ENCODE data around the gene SSRP1.

The SSRP1 gene

DNA sequence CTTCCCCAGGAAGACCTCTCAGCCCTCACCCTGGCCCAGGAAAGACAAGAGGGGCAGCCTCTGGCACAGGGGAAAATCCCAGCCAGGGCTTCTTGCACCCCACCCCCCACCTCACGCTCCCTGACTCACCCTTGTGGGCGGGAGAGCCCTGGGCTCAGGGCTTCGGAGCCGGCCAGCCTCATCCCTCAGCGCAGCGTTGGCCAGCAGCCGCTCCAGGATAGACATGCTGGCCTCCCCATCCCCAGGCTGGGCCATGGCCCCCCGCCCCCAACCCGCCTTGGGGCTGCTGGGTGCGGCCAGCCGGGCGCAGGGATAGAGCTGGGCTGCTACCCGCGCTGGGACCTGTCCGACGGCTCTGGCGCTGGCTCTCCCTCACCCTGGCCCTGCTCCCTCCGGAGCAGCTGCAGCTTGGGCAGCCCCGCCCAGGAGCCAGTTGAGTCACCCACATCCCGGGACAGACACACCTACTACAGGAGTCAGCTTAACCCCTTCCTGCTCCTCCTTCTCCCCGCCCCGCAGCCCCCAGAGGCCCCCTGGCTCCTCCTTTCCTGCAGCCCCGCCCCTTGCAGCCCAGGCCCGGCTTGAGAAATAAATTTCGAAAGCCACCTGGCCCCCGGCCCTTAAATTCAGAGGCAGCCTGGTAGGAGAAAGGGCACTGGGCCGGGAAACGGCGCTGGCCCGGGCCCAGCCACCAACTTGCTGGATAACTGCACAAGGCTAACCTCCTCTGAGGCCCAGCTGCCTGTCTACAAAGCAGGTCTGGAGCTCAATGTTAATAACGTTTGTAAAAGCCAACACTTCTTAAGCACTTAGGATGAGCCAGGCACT is 24.4 kb downstream of the SSRP1 start:
- no peaks in the 10 kb centered on the region for H3K27me3 ChIP-seq (ENCODE audit: control insufficient read depth, insufficient read depth, low read length)
- peak overlapping the region; percentile 45 for H3K4me3 ChIP-seq (ENCODE audit: low read length)
- H3K4me1 ChIP-seq (ENCODE audit: control insufficient read depth, low read depth, low read length) = peaks cover 40% of the 10 kb centered on the region
- H3K9ac ChIP-seq (ENCODE audit: low read length) = peak overlapping the region; percentile 21
- no peaks in the 10 kb centered on the region for H3K9me3 ChIP-seq (ENCODE audit: control insufficient read depth, low read depth, low read length)
- peak overlapping the region; percentile 4 for H3K27ac ChIP-seq (ENCODE audit: low read length)
- H3K36me3 ChIP-seq (ENCODE audit: control insufficient read depth, low read depth, low read length) = peaks cover 69% of the 10 kb centered on the region

DNA sequence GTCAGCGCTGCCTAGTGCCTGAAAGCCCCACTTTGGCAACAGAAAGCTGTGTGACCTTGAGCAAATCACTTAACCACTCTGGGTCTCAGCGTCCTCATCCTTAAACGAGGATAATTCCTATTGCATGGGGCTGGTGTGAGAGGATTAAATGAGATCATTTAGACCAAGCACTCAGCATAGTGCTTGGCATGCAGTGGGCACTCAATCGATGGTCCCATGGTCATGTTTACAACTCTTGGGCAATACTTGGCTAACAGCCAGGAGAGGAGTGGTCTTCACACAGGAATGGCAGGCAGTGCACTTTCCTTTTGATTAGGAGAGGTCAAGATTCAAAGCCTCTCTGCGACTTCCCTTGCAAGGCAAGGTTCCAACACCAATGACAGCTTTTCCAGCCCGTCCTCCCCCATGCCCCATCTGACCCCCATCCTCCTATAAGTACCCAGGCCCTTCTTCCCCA is 25.0 kb downstream of the SSRP1 start:
- Histone ChIP-seq H3K9ac (ENCODE audit: low read length) (peak overlapping the region; percentile 21), H3K4me3 (ENCODE audit: low read length) (peak overlapping the region; percentile 45), H3K9me3 (ENCODE audit: control insufficient read depth, low read depth, low read length) (no peaks in the 10 kb centered on the region), H3K27ac (ENCODE audit: low read length) (peak overlapping the region; percentile 4), H3K4me1 (ENCODE audit: control insufficient read depth, low read depth, low read length) (peaks cover 33% of the 10 kb centered on the region), H3K27me3 (ENCODE audit: control insufficient read depth, insufficient read depth, low read length) (no peaks in the 10 kb centered on the region), H3K36me3 (ENCODE audit: control insufficient read depth, low read depth, low read length) (peaks cover 62% of the 10 kb centered on the region)

DNA sequence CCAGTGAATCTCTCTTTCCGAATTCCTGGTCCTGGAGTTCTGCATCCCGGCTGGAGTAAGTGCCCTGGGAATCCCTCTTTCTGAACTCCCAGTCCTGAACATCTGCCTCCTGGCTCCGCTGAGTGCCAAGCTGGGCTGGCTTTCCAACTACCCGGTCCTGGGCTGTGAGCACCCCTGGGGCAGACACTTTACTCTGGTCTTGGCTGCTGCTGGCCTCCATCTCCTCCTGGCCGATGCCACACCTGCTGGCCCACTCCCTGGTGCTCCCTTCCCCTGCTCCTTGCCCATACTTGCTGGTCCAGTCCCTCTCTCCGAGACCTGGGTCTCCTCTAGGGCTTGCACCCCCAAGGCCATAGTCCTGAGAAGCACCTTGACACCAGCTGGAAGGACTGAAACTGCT is 25.6 kb downstream of the SSRP1 start:
- Histone ChIP-seq H3K4me3 (ENCODE audit: low read length) (no peak overlapping the region), H3K9me3 (ENCODE audit: control insufficient read depth, low read depth, low read length) (no peaks in the 10 kb centered on the region), H3K27ac (ENCODE audit: low read length) (no peak overlapping the region), H3K9ac (ENCODE audit: low read length) (no peak overlapping the region), H3K4me1 (ENCODE audit: control insufficient read depth, low read depth, low read length) (peaks cover 29% of the 10 kb centered on the region), H3K36me3 (ENCODE audit: control insufficient read depth, low read depth, low read length) (peaks cover 58% of the 10 kb centered on the region), H3K27me3 (ENCODE audit: control insufficient read depth, insufficient read depth, low read length) (no peaks in the 10 kb centered on the region)

DNA sequence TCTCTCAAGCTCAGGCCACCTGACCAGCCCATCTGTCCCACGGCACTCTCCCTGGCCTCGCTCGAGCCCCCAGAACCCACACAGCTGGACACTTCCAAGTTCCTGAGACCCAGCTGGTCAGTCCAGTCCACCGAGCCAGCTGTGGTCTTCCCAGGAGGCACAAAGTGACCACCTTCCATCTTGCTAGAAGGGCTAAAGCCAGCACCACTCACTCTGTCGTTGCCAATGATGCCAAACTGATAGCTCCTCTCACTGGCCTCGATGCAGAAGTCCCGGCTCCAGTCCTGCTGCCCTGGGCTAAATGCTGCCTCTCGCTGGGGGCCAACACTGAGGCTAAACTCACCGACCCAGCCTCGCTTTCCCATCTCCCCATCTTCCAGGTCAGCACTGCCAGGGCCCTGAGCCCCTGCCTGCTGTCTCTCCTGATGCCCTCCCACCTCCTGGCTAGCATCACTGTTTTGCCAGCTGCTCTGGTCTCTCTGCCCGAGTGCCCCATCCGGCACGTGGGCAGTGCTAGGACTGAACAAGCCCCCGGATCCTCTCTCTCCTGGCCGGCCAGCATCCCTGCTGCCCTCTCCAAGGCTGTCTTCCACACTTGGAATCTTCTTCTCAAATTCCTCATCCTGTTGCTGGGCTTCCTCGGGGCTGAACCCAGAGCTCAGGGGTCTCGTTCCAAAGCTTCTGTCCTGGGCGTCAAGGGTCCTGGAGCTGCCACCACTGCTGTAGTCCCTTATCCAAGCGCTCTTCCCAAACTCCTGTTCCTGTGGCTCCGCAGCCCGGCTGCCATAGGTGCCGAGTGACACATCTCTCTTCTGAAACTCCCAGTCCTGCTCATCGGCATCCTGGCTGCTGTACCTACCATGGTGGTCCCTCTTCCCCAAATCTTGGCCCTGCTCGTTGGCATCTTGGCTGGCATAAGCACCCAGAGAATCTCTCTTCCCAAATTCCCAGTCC is 26.3 kb downstream of the SSRP1 start:
- Histone ChIP-seq H3K9ac (ENCODE audit: low read length) (no peak overlapping the region), H3K27ac (ENCODE audit: low read length) (no peak overlapping the region), H3K9me3 (ENCODE audit: control insufficient read depth, low read depth, low read length) (no peaks in the 10 kb centered on the region), H3K4me1 (ENCODE audit: control insufficient read depth, low read depth, low read length) (peaks cover 22% of the 10 kb centered on the region), H3K36me3 (ENCODE audit: control insufficient read depth, low read depth, low read length) (peaks cover 51% of the 10 kb centered on the region), H3K27me3 (ENCODE audit: control insufficient read depth, insufficient read depth, low read length) (no peaks in the 10 kb centered on the region), H3K4me3 (ENCODE audit: low read length) (no peak overlapping the region)

DNA sequence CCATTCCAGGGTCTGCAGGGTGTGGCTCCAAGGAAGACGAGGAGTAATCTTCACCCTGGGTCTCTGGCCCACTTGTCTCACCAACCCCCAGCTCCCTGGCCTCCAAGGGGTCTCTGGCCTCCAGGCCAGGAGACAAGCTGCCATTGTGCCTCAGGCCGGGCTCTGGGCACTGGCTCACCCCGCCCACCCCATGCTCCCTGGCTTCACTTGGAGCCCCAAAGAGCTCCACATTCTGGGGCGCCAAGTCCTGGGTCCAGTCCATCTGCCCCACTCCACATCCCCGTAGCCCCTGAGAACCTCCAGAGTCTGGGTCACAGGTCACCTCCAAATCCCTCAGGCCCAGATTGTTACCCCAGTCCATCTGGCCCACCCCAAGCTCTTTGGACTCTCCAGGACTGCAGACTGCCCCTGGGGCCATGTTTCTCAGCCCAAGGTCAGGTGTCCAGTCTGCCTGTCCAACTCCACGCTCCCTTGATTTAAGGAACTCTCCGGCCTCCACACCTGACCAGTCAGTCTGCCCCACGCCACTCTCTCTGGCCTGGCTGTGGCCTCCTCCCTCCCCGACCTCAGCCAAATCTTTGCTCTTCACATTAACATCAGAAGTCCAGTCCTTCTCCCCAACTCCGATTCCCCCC is 27.1 kb downstream of the SSRP1 start:
- Histone ChIP-seq H3K36me3 (ENCODE audit: control insufficient read depth, low read depth, low read length) (peaks cover 45% of the 10 kb centered on the region), H3K27me3 (ENCODE audit: control insufficient read depth, insufficient read depth, low read length) (no peaks in the 10 kb centered on the region), H3K4me1 (ENCODE audit: control insufficient read depth, low read depth, low read length) (peaks cover 17% of the 10 kb centered on the region), H3K9ac (ENCODE audit: low read length) (no peak overlapping the region), H3K4me3 (ENCODE audit: low read length) (no peak overlapping the region), H3K27ac (ENCODE audit: low read length) (no peak overlapping the region), H3K9me3 (ENCODE audit: control insufficient read depth, low read depth, low read length) (no peaks in the 10 kb centered on the region)

DNA sequence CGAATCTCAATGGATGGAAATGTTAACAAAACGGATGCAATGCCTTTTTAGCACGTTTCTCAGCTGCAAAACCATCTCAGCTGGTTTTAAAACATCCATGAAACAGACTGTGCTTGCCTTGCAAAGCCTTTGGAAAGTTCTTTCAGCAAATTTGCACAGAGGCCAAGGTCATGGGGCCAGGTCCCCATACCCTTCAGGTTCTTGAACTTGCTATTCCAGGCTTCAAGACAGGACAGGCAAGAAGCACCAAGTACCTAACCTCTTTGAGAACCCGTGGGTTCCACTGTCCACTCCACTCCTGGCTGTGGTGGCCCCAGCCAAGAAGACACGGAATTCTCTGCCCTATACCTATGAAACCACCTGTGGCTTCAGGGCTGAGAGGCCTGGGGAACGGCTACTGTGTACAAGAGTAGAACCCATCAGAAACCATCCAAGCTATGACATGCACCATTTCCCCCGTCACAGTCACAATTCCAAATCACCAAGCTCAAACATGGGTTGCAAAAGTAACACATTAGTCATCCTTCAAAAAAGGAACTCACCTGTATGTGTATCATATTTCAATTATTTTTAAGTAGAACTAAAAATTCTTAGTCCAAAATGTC is 27.9 kb downstream of the SSRP1 start:
- H3K4me3 ChIP-seq (ENCODE audit: low read length) = no peak overlapping the region
- H3K27ac ChIP-seq (ENCODE audit: low read length) = no peak overlapping the region
- no peak overlapping the region for H3K9ac ChIP-seq (ENCODE audit: low read length)
- peaks cover 17% of the 10 kb centered on the region for H3K4me1 ChIP-seq (ENCODE audit: control insufficient read depth, low read depth, low read length)
- H3K27me3 ChIP-seq (ENCODE audit: control insufficient read depth, insufficient read depth, low read length) = no peaks in the 10 kb centered on the region
- peaks cover 41% of the 10 kb centered on the region for H3K36me3 ChIP-seq (ENCODE audit: control insufficient read depth, low read depth, low read length)
- H3K9me3 ChIP-seq (ENCODE audit: control insufficient read depth, low read depth, low read length) = no peaks in the 10 kb centered on the region

DNA sequence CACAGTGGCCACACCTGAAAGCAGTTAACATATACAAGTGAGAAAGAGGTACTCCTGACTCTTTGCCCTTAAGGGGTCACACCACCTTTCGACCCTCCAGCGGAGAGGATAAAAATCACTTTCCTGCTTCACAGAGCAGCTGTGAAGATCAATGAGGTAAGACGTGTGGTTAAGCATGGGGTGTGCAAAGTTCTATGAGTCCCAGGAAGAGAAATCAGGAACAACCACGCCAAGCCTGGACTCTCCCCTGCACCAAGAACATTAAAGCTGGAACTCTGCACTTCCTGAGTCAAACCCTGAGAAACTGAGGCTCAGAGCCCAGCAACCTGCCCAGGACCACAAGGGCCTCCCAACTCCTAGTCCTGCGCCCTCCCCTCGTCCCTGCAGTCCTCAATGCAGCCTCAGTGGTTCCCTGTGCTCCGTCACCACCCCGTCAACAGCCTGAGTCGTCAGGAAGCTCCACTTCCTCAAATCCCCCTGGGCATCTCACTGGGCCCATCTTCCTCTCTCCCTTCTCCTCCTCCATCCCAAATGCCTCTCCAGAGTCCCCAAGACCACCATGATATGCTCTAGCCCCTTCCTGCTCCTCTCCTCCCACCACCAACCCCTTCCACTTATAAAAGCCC is 28.6 kb downstream of the SSRP1 start:
- H3K9me3 ChIP-seq (ENCODE audit: control insufficient read depth, low read depth, low read length) = no peaks in the 10 kb centered on the region
- H3K4me1 ChIP-seq (ENCODE audit: control insufficient read depth, low read depth, low read length) = peaks cover 14% of the 10 kb centered on the region
- H3K27ac ChIP-seq (ENCODE audit: low read length) = no peak overlapping the region
- no peaks in the 10 kb centered on the region for H3K27me3 ChIP-seq (ENCODE audit: control insufficient read depth, insufficient read depth, low read length)
- peaks cover 39% of the 10 kb centered on the region for H3K36me3 ChIP-seq (ENCODE audit: control insufficient read depth, low read depth, low read length)
- H3K4me3 ChIP-seq (ENCODE audit: low read length) = no peak overlapping the region
- H3K9ac ChIP-seq (ENCODE audit: low read length) = no peak overlapping the region

DNA sequence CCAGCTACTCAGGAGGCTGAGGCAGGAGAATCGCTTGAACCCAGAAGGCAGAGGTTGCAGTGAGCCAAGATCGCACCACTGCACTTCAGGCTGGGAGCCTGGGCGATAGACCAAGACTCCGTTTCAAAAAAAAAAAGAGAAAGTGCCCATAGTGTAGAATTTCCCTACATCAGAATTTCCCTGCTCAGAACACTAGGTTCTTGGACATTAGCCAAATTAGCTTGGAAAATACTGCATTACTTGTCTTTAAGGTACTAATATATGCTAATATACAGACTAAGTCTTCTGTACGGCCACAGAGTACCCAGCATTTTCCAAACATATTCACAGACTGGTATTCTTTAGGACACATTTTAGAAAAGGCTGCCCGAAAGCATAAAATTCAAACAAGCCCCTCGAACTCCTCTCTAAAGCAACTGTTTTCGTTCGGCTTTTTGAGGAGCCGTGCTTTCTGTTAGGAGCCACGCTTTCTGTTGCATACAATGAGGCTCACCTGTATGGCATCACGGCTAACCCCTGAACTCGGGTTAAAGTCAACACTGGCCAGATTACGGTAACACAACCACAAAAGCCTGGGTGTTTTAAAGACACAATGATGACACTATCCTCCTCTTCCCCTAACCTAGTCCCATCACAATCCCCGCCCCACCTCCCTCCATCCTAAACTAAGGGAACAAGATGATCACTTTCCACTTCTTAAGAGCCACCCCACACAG is 29.4 kb downstream of the SSRP1 start:
- Histone ChIP-seq H3K36me3 (ENCODE audit: control insufficient read depth, low read depth, low read length) (peaks cover 46% of the 10 kb centered on the region), H3K27ac (ENCODE audit: low read length) (no peak overlapping the region), H3K4me1 (ENCODE audit: control insufficient read depth, low read depth, low read length) (peaks cover 9% of the 10 kb centered on the region), H3K9me3 (ENCODE audit: control insufficient read depth, low read depth, low read length) (no peaks in the 10 kb centered on the region), H3K4me3 (ENCODE audit: low read length) (no peak overlapping the region), H3K9ac (ENCODE audit: low read length) (no peak overlapping the region), H3K27me3 (ENCODE audit: control insufficient read depth, insufficient read depth, low read length) (no peaks in the 10 kb centered on the region)

DNA sequence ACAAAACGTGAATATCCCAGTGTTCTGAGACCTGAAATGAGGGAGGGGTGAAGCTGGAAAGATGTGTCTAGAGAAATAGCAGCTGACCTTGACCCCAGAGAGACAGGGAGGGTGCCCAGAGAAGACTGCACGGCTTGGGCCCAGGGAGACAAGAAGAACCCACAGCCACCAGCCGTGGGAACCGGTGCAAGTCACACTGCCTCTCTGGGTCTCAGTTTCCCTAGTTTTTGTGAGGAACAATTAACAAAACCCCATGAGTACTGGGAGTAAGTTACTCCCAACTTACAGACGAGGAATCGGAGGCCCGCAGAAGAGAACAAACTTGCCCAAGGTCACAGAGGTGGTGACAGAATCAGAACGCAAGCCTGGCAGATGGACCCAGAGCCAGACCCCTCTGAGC is 30.2 kb downstream of the SSRP1 start:
- no peak overlapping the region for H3K27ac ChIP-seq (ENCODE audit: low read length)
- H3K9ac ChIP-seq (ENCODE audit: low read length) = no peak overlapping the region
- H3K36me3 ChIP-seq (ENCODE audit: control insufficient read depth, low read depth, low read length) = peaks cover 54% of the 10 kb centered on the region
- H3K9me3 ChIP-seq (ENCODE audit: control insufficient read depth, low read depth, low read length) = no peaks in the 10 kb centered on the region
- no peak overlapping the region for H3K4me3 ChIP-seq (ENCODE audit: low read length)
- peaks cover 4% of the 10 kb centered on the region for H3K4me1 ChIP-seq (ENCODE audit: control insufficient read depth, low read depth, low read length)
- H3K27me3 ChIP-seq (ENCODE audit: control insufficient read depth, insufficient read depth, low read length) = no peaks in the 10 kb centered on the region

DNA sequence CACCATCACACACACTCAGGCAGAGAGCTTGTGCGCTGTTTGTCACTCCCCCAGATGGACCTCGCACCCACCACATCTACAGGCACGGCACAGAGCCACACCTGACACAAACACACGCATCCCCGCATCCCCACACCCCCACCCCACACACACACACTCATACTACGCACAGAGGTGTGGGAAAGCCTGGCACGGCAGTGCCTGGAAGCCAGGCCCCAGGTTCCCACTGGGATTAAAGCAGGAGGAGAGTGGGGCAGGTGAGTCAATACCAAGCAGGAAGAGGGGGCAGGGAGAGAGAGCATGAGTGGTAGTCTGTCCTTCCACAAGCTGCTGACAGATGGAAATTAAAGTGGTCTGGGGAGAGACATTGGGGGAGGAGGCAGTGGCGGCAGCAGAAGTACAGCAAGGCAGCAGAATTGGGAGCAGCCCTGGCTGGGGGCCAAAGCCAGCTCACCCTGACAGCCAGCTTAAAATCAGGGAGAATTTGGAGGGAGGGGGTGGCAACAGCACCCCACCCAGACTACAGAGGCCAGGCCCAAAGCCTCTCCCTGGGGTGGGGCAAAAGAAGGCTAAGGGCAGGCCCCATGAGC is 31.6 kb downstream of the SSRP1 start:
- Histone ChIP-seq H3K9ac (ENCODE audit: low read length) (no peak overlapping the region), H3K27me3 (ENCODE audit: control insufficient read depth, insufficient read depth, low read length) (no peaks in the 10 kb centered on the region), H3K4me3 (ENCODE audit: low read length) (no peak overlapping the region), H3K27ac (ENCODE audit: low read length) (no peak overlapping the region), H3K4me1 (ENCODE audit: control insufficient read depth, low read depth, low read length) (no peaks in the 10 kb centered on the region), H3K36me3 (ENCODE audit: control insufficient read depth, low read depth, low read length) (peaks cover 55% of the 10 kb centered on the region), H3K9me3 (ENCODE audit: control insufficient read depth, low read depth, low read length) (no peaks in the 10 kb centered on the region)

Data from iPS-18a (cell line).